ENCODE results near the gene SEMG1. TPM values are rescaled to one million over a fixed set of nuclear protein-coding genes. Genes with fewer than 3 reads are reported as not detected.

SEMG1 gene
- total RNA-seq, 1 donor from 2014 or later = not detected

- H3K27ac ChIP-seq = no peak overlapping the region
- no peak overlapping the region for H3K4me3 Mint-ChIP-seq
- no peaks in the 10 kb centered on the region for H3K9me3 Mint-ChIP-seq
- H3F3A ChIP-seq (ENCODE audit: low read depth) = no peaks in the 10 kb centered on the region
- DNase-seq (ENCODE audit: low spot score) = no peak
- no peaks in the 10 kb centered on the region for H3K4me1 ChIP-seq
- no peak overlapping the region for H3K4me2 ChIP-seq
- H2AFZ ChIP-seq (replicated peaks) = no peak overlapping the region
- no peaks in the 10 kb centered on the region for H3K36me3 ChIP-seq
- no peak overlapping the region for H3K9ac ChIP-seq
- H4K20me1 ChIP-seq (ENCODE audit: low read depth) = no peaks in the 10 kb centered on the region
- H3K9me3 ChIP-seq (ENCODE audit: low read depth) = no peaks in the 10 kb centered on the region
- no peaks in the 10 kb centered on the region for H3K36me3 Mint-ChIP-seq
- H3K4me3 ChIP-seq = no peak overlapping the region
- no peaks in the 10 kb centered on the region for H3K27me3 ChIP-seq
- H3K27ac Mint-ChIP-seq = no peak overlapping the region
- no peaks in the 10 kb centered on the region for H3K4me1 Mint-ChIP-seq
- H3K79me2 ChIP-seq (ENCODE audit: low read depth) = no peaks in the 10 kb centered on the region
- TF ChIP-seq CTCF (IDR thresholded peaks at IDR 0.05) = no peak
- TF ChIP-seq EZH2 (IDR thresholded peaks at IDR 0.05) = no peak
- TF ChIP-seq EZH2phosphoT487 (IDR thresholded peaks at IDR 0.05) = no peak
- no peaks in the 10 kb centered on the region for H3K27me3 Mint-ChIP-seq (ENCODE audit: insufficient read depth, low read depth)
These were observed 17.0 kb upstream of the SEMG1 start for GRCh38 chr20:45189861-45190260.

- Histone ChIP-seq H3K9me3 (ENCODE audit: low read depth) (no peaks in the 10 kb centered on the region), H3K27ac (no peak overlapping the region), H3K4me1 (no peaks in the 10 kb centered on the region), H3F3A (ENCODE audit: low read depth) (no peaks in the 10 kb centered on the region), H3K27me3 (no peaks in the 10 kb centered on the region), H3K36me3 (no peaks in the 10 kb centered on the region), H2AFZ (replicated peaks) (no peak overlapping the region), H3K79me2 (ENCODE audit: low read depth) (no peaks in the 10 kb centered on the region), H3K9ac (no peak overlapping the region), H3K4me2 (no peak overlapping the region), H3K4me3 (no peak overlapping the region), H4K20me1 (ENCODE audit: low read depth) (no peaks in the 10 kb centered on the region)
- no peaks in the 10 kb centered on the region for H3K27me3 Mint-ChIP-seq (ENCODE audit: insufficient read depth, low read depth)
- H3K9me3 Mint-ChIP-seq = no peaks in the 10 kb centered on the region
- no peak overlapping the region for H3K27ac Mint-ChIP-seq
- no peak for DNase-seq (ENCODE audit: low spot score)
- H3K4me1 Mint-ChIP-seq = no peaks in the 10 kb centered on the region
- H3K36me3 Mint-ChIP-seq = no peaks in the 10 kb centered on the region
- H3K4me3 Mint-ChIP-seq = no peak overlapping the region
- TF ChIP-seq CTCF (IDR thresholded peaks at IDR 0.05) (no peak), EZH2 (IDR thresholded peaks at IDR 0.05) (no peak), EZH2phosphoT487 (IDR thresholded peaks at IDR 0.05) (no peak)
These were observed 14.9 kb upstream of the SEMG1 start for GRCh38 chr20:45191926-45192325.

- H3K27me3 Mint-ChIP-seq (ENCODE audit: insufficient read depth, low read depth) = no peaks in the 10 kb centered on the region
- no peak overlapping the region for H3K27ac ChIP-seq
These were observed 13.5 kb upstream of the SEMG1 start for GRCh38 chr20:45193331-45193730.

More at GRCh38 chr20:45193331-45193730, 13.5 kb upstream of the SEMG1 start:
- no peaks in the 10 kb centered on the region for H3F3A ChIP-seq (ENCODE audit: low read depth)
- H3K4me1 ChIP-seq = peaks cover 5% of the 10 kb centered on the region
- H3K79me2 ChIP-seq (ENCODE audit: low read depth) = no peaks in the 10 kb centered on the region
- no peaks in the 10 kb centered on the region for H4K20me1 ChIP-seq (ENCODE audit: low read depth)
- H3K9ac ChIP-seq = no peak overlapping the region
- Mint-ChIP-seq H3K4me3 (no peak overlapping the region), H3K36me3 (no peaks in the 10 kb centered on the region), H3K4me1 (no peaks in the 10 kb centered on the region), H3K27ac (no peak overlapping the region), H3K9me3 (no peaks in the 10 kb centered on the region)
- H3K9me3 ChIP-seq (ENCODE audit: low read depth) = no peaks in the 10 kb centered on the region
- H3K36me3 ChIP-seq = no peaks in the 10 kb centered on the region
- no peak overlapping the region for H2AFZ ChIP-seq (replicated peaks)
- DNase-seq (ENCODE audit: low spot score) = no peak
- no peak overlapping the region for H3K4me3 ChIP-seq
- H3K27me3 ChIP-seq = no peaks in the 10 kb centered on the region
- no peak overlapping the region for H3K4me2 ChIP-seq
- TF ChIP-seq EZH2 (IDR thresholded peaks at IDR 0.05) (no peak), CTCF (IDR thresholded peaks at IDR 0.05) (no peak)

Measured in neural progenitor cell (in vitro differentiated cells).